ENCODE measurements around the gene IFT80. TPM values are rescaled to one million over a fixed set of nuclear protein-coding genes. Genes with fewer than 3 reads are reported as not detected.
A peak's percentile ranks its signal among the peaks of the same experiment; 100 is the strongest.

IFT80 gene
- total and polyA plus RNA-seq, 9 of the 15 experiments (the other 6 are each of a cell fraction or from before 2014, with no cell fraction given), result 6.7 to 21.1 (median 16.4) TPM

GRCh38 chr3:160399125-160400029 lies at the start of gene IFT80, which contains the start of gene SMC4 (continued):
- TF ChIP-seq GTF3C2 (IDR thresholded peaks at IDR 0.05; ENCODE audit: borderline replicate concordance, extremely low read depth, insufficient read length) (no peak), EGR1 (conservative IDR thresholded peaks at IDR 0.05) (peak; percentile 29; the same call in 1 of the 2 replicates), ARID2 (IDR thresholded peaks at IDR 0.05) (no peak), ZNF212 (CRISPR knock-in tag; IDR thresholded peaks at IDR 0.05) (no peak), GABPA (tag; conservative IDR thresholded peaks at IDR 0.05; ENCODE audit: low read depth) (peak; percentile 75; the same call in 1 of the 2 replicates), MIER1 (IDR thresholded peaks at IDR 0.05; ENCODE audit: low read depth) (no peak), FOS (IDR thresholded peaks at IDR 0.05; ENCODE audit: extremely low read depth, insufficient read length) (no peak), CBFB (CRISPR knock-in tag; IDR thresholded peaks at IDR 0.05) (no peak), RBM25 (IDR thresholded peaks at IDR 0.05; ENCODE audit: low read depth, low read length, severe bottlenecking) (peak; percentile 17), PHF8 (IDR thresholded peaks at IDR 0.05; ENCODE audit: borderline replicate concordance, low read length) (peak; percentile 72; the same call in 1 of the 2 replicates), E2F8 (IDR thresholded peaks at IDR 0.05; ENCODE audit: low read depth, partially characterized antibody) (peak; percentile 27), SLC30A9 (CRISPR knock-in tag; IDR thresholded peaks at IDR 0.05) (no peak), ZNF232 (CRISPR knock-in tag; IDR thresholded peaks at IDR 0.05) (no peak), EHMT2 (IDR thresholded peaks at IDR 0.05) (peak; percentile 26; the same call in 1 of the 2 replicates), TEAD4 (IDR thresholded peaks at IDR 0.05; ENCODE audit: low read length) (peak; percentile 66; the same call in 1 of the 2 replicates), TEAD4 (CRISPR knock-in tag; IDR thresholded peaks at IDR 0.05; ENCODE audit: borderline replicate concordance) (no peak), ZNF408 (CRISPR knock-in tag; IDR thresholded peaks at IDR 0.05; ENCODE audit: low read depth) (no peak), EP300 (IDR thresholded peaks at IDR 0.05; ENCODE audit: low read length) (peak; percentile 66), ZNF431 (CRISPR knock-in tag; IDR thresholded peaks at IDR 0.05) (peak; percentile 42; the same call in 1 of the 2 replicates), PCBP1 (IDR thresholded peaks at IDR 0.05; ENCODE audit: low read depth, low read length, poor library complexity, severe bottlenecking) (no peak), CBX1 (IDR thresholded peaks at IDR 0.05; ENCODE audit: low read depth) (no peak), HMG20A (CRISPR knock-in tag; conservative IDR thresholded peaks at IDR 0.05) (no peak)

All from K562 (cell line).